OCI-M2 (cell line): ENCODE data around the gene GDF9.

ENCODE experiments used
- DNase-seq: peaks from one replicate; lab custom pipeline; 2025; ENCODE audit not compliant: unreplicated experiment; lab: John Stamatoyannopoulos, UW

Gene GDF9

DNA sequence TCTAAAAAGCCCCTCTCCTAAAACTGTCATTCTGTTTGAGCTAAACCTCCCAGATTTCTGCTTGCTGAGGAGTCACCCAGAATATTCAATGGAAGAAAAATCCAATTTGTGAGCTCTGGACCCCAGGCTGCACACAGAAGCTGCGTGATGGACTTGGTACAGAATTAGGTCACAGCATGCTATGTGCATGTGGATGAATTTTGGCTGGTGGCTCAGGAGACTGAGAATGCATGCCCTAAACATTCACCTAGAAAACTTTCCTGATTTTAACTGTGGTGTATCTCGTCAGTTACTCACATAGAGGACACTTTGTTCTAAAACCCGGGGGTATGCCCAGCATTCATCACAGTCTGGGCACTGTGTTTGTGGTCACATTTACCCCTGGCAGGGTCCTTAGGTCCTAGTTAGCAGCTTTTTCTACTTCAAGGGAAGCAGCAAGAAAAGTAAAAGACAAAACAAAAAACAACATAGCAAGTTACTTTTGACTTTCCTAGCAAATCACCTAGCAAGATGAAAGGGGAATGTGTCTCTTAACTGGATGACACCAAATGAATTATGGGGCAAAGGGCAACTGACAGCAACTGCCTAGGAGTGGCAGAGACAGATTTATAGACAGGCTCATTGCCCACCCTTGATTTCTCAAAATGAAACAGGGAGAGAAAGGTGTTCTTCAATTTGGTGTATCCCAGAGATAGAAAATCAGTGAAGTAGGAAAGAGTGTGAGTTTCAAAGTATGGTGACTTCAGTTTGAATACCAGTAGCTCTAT is 27.6 kb downstream of the GDF9 start:
- DNase-seq = no peak

DNA sequence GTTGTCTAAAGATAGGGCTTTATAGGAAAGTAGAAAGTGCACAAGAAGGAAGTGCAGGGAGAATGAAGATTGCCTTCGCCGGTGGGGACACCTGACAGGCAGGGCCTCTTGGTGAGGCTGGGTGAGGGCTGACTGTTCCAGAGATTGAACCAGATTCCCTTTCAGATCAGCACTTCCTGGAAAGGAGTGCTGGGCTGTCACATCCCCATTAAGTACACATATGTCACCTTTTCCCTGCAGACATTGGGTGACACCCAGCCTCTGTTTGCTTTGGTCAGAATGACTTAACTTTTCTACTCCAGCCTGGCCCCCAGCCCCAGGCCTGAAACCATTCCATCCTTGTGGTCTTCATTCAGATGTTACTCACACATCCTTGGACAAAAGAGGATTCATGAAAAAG is 28.4 kb downstream of the GDF9 start:
- DNase-seq = no peak

DNA sequence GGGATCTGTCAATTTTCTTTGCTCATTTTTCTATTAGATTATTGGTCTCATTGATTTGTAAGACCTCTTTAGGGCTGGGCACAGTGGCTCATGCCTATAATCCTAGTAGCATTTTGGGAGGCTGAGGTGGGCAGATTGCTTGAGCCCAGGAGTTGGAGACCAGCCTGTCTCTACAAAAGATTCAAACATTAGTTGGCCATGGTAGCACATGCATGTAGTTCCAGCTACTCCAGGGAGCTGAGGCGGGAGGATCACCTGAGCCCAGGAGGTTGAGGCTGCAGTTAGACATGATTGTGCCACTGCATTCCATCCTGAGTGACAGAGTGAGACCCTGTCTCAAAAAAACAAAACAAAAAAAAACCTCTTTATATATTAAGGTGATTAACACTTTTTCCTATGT is 29.4 kb downstream of the GDF9 start:
- DNase-seq = no peak

DNA sequence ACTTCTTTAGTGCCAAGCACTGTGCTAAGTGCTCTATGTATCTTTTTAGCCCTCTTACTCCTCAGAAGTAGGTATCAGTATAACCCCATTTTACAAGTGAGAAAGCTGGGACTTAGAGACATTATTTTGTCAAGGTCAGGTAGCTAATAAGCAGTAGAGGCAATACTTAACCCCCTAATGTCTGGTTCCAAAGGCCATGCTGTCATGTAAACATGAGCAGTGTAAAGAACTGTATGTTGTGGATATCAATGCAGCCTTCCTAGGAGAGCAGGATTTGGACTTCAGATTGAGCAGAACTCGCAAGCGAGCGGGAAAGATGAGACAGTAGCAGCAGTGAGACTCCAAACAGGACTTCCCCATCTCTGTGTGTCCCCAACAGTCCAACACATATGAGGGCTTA is 32.2 kb downstream of the GDF9 start:
- no peak for DNase-seq

DNA sequence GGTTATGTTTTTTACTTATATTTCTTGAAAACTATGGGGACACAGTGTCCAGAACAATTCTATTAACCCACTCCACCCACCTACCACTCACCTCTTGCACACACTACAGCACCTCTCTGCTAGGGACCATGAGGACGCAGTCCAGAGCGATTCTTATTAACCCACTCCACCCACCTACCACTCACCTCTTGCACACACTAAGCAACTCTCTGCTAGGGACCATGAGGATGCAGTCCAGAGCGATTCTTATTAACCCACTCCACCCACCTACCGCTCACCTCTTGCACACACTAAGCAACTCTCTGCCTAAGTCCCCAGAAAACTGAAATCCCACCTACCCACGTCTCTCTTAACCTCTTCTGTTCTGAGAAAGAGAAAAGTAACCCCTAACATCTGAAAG is 33.7 kb downstream of the GDF9 start:
- DNase-seq = no peak

DNA sequence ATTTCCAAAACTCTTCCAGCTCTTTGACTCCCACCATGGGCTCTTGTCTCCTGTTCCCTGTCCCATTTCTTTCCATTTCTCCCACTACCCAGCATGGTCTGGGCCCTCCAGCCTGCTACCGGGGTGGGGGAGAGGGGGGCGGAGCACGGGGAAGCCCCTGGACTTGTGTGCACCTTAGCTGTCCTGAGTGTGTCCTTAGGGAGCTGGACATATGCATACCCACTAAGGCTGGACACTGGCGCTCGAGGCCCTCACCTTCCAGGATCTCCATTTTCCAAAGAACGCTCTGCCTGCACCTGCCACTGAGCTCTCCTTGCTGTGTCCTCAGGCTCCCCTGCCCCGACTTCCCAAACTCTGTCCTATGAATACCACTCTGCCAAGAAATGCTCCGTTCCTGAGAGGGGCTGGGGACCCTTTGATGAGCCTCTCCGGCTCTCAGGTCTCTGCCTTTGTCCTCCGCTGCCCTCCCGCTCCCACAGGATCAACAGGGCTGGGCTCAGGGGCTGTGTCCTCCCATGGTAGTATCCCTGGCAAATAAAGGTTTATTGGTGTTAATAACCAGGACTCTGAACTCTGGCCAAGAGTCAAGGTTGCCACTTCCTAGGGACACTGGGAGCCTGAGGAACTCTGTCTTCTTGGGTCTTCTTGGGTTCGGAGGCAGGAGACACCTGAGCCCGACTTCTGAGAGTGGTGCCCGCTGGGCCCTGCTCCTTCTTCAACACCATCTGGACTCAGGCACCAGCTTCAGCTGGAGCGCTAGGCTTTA is 35.0 kb downstream of the GDF9 start:
- DNase-seq = no peak

DNA sequence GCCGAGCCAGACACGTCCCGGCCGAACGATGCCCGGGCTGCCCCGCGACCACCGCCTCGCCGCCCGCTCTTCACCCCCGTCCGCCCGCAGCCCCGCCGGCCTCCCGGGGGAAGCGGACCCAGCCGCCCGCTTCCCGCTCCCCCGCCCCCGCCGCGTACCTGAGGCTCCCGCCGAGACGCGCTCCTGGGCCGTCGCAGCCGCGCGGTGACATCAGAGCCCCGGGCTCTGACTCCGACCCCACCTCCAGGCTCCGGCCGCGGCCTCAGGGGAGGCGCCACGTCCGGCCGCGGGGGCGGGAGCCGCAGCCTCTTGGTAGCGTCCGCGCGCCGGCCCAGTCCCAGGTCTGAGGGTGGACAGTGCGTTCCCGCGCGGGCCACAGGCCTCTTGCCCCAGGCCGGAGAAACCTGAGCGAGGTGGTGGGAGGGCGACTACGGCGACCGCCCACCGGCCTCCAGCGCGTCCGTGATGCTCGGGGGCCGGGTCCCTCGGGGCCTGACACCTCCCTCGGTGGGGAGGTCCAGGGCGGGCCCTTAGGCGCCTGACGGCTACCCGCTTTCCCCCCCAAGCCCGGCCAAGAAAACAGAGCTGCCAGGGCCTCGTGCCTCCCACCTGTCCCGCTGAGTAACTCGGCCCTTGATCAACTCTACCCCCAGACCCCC is 35.7 kb downstream of the GDF9 start, which contains the start of gene SHROOM1:
Gene SHROOM1 (minus strand): TSS at position 212 of the 659 bp plus-strand sequence. CDS start 4,507 bp downstream, outside the sequence.
- DNase-seq = no peak

DNA sequence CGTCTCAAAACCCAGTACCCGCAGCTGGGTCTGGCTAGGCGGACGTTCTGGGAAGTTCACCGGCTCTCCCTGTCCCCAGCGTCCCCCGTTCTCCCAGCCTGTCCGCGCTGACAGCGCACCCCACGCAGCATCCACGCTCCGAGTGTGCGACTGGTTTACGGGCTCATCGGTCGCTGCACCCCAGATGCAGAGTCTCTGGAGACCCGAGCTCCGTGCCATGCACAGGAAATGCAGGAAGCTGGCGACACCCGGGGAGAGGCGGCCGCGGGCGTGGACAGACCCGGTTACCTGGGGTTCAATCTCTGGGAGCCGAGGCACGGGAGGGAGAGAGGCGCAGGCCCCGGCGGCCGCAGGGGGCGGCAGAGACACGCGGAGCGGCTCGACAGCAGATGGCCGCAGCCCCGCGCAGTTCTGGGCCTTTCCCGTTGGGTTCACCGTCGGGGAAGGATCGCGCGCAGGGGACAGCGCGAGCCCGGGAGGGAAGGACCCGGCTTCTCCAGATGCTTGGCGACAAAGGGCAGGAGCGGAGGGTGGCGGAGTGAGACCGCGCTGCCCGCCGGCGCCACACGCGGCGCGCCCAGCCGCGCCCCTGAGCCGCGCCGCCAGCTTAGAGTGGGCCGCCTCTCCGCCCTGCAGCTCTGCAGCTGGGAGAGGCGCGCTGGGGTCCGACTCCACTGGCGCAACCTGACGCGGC is 36.4 kb downstream of the GDF9 start:
- no peak for DNase-seq

DNA sequence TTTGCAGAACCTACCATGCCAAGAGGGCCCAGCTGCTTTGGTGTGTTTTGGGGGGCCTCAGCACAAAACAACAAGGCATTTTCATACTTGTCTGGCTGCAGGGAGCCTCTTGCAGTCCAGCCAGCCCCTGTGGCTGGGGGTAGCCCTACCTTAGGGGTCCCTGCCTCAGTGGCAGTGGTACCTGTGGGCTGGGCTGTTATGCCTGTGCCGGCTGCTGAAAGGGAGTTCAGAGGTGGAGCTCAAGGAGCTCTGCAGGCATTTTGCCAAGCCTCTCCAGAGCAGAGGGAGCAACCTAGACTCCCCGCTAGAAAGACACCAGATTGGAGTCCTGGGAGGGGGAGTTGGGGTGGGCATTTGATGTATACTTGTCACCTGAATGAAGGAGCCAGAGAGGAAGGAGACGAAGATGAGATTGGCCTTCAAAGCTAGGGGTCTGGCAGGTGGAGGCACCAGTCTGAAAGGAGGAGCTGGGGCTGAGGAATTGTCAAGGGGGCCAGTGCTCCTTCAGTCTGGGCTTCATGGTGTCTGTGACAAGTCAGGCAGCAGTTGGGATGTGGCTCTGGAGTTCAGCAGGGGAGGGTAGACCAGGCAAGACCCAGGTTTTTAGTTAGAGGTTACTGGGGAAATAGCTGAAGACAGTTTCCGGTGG is 37.3 kb downstream of the GDF9 start:
- no peak for DNase-seq

DNA sequence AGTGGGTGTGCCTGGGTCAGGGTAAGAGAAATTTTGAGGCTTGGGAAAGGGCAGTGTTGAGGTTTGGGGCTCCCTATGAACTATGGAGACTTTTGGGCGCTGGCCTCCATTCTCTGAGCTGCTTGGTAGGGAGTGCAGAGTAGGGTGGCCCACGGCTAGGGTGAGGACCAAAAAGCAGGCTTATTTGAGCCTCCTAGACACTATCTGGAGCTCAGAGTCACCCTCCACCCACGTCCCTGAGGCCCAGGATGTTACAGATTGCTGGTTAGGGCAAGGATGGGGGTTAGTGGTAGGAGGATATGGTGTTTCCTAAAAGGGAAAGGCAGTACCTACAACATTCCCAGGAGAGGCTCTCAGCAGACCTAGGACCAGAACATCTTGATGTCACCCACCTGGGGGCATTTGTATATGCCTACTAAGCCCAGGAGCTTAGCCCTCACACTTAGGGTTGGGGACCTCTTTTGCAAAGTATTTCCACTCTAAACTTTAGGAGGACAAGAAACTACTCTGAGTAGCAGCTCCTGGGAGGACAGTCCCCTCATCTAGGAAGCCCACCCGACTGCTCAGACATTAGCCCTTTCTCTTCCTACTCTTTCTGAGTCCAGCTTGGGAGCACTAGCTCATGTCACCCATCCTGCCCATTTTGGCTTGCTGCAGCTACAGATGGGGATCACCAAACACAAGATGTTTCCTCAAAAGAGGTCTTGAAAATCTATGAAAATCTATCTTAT is 38.2 kb downstream of the GDF9 start:
- DNase-seq = no peak

DNA sequence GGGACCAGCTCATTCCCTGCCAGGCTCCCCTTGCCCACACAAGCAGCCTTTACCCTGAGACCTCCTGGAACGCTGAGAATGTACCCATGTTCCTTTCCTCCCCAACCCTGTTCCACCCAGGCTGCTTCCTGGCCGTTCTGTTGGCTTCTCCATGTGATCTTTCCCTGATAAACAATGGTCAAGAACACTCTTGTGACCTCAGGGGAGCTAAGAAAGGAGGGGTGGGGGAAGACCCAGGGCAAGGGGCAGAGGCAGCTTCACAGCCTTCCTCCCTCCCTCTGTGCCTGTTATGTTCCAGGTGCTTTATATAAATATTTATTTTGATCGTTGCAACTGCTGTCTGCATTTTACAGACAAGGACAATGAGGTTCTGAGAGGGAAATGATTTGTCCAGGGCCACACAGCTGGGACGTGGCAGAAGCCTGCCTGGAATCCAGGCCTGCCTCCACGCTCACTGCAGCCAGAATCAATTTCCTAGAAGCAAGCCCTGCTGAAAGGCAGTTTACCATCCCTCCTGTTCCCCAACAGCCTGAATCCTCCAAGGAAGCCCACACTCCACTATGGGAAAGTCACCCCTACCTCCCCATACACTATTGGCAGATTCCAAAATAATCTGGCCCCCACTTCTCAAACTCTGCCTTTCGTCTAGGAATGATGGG is 39.7 kb downstream of the GDF9 start:
- DNase-seq = no peak

DNA sequence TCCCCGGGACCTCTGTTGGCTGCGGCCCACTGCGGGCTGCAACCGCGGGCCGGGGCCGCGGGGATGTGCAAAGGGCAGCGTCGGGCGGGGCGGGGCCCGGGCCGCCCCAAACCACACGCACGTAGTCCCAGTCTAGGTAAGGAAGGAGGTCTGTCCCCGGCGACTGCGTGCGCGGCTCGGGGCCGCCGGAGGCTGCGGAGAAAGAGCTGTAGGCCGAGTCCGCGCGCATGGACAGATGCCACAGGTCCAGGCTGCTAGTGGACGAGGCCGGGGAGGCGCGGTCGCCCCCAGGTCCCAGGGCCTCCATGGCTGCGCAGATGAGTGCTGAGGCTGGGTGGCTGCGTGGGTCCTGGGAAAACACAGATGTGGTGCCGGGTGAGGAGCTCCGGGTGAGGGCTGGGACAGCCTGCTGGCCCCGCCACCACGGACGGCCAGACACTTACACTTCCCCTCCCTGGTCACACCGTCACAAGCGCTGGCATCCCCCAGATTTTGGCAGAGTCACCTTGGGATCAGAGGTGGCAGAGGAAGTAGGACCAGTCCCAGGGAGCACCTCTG is 40.4 kb downstream of the GDF9 start:
- no peak for DNase-seq

DNA sequence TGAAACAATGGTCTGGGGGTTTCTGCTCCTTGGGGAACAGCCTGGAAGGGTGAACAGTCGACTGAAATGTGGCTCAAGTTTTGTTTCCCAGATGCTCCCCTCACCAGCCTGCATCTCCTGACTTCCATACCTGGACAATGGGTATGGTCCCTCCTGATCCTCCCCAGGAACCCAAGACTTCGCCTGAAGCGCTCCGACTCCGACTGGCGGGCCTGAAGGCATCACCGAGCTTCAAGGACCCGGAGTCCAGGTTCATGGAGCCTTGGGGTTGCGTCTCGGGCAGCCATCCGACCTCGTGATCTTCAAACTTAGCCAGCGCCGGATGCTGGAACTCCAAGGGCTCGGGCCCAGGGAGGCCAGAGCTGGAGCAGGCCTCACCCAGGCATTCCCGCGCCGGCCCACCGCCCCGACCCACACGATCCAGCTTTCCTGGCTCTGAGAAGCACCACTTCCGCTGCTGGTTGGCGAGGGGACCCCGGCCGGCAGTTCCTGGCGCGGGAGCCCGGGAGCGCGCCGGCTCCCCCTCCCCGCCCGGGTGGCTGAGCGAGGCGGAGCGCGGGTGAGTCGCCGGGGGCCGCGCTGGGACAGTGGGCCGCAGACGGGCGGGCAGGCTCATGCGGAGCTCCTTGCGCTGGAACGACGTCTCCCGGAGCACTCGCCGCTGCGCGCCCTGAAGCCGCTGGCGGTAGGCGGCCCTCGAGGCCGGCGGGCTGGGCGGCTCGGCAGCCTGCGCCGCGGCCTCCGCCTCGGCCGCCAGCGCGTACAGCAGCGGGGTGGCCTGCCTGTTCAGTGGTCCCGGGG is 41.0 kb downstream of the GDF9 start:
- no peak for DNase-seq

DNA sequence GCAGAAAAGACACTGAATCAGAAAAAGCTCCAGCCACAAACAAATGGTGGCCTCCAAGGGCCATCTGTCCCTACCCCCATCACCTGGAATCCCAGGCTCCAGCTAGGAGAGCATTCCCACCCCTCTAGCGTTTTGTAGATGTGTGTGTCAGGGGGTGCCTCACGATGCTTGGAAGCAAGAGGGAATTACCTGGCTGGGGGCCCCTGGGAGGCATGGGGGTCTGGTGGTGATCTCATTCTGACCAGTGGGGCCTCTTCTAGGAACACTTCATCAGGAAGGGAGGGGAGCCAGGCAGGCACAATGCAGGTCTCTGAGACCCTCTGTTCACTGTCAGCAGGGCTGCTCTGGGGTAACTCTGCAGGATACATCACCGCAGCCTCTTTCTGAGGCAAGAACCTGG is 41.8 kb downstream of the GDF9 start:
- no peak for DNase-seq

DNA sequence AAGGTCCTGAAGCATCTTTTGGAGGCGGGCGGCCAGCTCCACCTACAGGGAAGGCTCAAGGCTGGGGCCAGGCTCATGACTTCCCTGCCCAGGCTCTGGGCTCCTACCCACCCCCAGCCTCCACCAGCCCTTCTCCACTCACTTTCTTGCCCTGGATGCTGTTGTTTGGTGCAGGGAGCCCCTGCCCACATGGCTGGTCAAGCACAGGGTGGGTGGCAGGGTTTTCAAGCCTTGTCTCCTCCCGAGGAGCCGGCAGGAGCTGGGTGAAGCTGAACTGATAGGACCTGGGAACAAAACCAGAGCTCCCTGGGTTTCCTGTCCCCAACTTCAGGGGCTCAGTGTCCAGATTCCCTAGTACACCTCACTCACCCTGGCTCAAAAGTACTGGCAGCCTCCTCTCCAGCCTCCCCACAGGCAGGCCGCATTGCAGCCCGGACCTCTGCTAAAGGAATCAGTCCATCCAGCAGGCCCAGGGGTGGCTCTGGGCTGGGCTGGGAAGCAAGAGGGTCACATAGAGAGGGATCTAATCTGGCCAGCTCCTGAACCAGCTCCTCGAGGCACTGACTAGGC is 42.7 kb downstream of the GDF9 start:
- DNase-seq = no peak

DNA sequence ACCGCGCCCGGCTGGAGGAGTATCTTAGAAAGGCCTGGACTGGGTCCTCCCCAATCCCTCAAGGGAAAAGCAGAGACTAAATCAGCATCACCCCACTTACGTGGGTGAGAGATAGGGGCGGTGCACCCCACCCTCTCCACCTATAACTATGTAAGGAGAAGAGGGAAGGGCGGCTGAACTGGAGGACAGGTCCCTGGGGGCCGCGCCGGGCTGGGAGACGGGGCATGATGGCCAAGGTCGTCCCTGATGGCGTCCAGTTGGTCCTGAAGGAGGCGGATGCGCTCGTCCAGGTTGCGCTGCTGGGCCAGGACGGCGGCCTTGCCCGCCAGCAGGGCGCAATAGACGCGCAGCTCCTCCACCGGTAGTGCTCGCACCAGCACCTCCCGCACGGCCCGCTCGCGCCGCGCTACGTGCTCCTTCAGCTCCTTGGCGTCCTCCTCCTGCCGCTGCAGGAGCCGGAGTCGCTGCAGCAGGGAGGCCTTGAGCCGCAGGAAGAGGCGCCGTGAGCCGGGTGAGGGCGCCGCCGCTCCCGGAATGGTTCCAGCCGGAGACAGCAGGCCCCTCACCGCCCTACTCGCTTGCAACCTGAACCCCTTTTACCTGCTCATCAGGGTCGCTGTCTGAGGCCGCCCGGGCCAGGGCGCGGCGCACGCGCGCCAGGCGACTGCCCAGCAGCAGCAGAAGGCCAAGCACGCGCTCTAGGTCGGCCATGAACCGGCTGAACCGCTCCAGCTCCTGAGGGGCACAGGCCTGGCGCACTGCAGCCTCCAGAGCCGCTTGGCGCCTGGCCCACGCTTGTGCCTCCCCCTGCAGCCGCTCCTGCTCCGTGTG is 43.4 kb downstream of the GDF9 start:
- DNase-seq = no peak

DNA sequence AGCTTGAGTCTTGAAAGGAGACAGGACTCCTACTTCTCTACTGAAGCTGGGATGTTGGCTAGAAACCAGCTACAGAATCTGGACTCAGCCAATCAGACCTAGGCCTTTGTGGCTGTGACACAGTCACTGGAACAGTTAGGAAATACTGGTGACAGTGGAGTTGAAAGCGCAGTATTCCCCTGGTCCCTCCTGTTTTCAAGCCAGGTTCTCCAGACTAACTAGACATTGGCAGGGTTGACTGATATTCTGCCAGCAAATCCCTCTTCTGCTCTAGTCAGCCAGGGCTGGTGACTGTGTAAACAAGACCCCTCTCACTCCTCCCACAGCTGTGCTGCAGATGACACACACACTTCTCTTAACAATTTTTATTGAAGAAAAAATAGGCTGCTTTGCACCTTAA is 44.5 kb downstream of the GDF9 start:
- DNase-seq = no peak
